Thoracic aorta (tissue), 2 donors: ENCODE data around the gene OBSCN. TPM values are rescaled to one million over a fixed set of nuclear protein-coding genes. Genes with fewer than 3 reads are reported as not detected.

Experiments
- ATAC-seq: fragments of 150-250 bp; one replicate; pipeline ENCODE4 v1.8.0; 2017; ENCODE audit warnings: low read depth; ENCODE audit not compliant: insufficient number of reproducible peaks, low FRiP score
- DNase-seq: peaks from one replicate; pipeline ENCODE4 v3.0.0-alpha.2; 2020; ENCODE audit warnings: low spot score
- H3K27ac ChIP-seq, 2 donors: fragments of 200-600 bp; sonication (generic); 1 replicate in 1 of 2; 2 replicates in 1 of 2; pipeline ENCODE4 v1.5.1; 2016; ENCODE audit warnings: mild to moderate bottlenecking in 2 of 2, moderate library complexity in 2 of 2
- H3K27me3 ChIP-seq: fragments of 200-600 bp; sonication (generic); replicated peaks from 2 replicates; pipeline ENCODE4 v1.6.0; 2016; ENCODE audit warnings: mild to moderate bottlenecking; ENCODE audit not compliant: insufficient read depth
- H3K36me3 ChIP-seq: fragments of 200-600 bp; sonication (generic); one replicate; pipeline ENCODE4 v1.5.1; 2016
- H3K4me1 ChIP-seq, 2 donors: fragments of 200-600 bp; sonication (generic); 1 replicate in 1 of 2; 2 replicates in 1 of 2; pipeline versions ENCODE4 v1.5.1 to v1.6.0; 2016; ENCODE audit warnings: low read depth in 2 of 2, mild to moderate bottlenecking in 1 of 2; ENCODE audit not compliant: control insufficient read depth in 1 of 2
- H3K4me3 ChIP-seq: fragments of 200-600 bp; sonication (generic); 2 replicates; pipeline ENCODE4 v1.5.1; 2016; ENCODE audit warnings: mild to moderate bottlenecking
- H3K9me3 ChIP-seq: fragments of 200-600 bp; sonication (generic); 2 replicates; pipeline ENCODE4 v1.5.1; 2016
- total RNA-seq, 2 donors: library from RNA; depleted of rRNA; stranded (reverse); fragments of >200 nt; gene quantifications; one replicate each; pipeline versions ENCODE4 v1.1.0 to v1.2.3, GENCODE V29; 2016
- TF ChIP-seq, protein P1 (sequence below): fragments of 200-600 bp; sonication (generic); IDR thresholded peaks from one replicate; pipeline ENCODE4 v1.5.1; 2019; ENCODE audit warnings: antibody characterized with exemption

OBSCN gene
- total RNA-seq, 2 donors from 2014 or later = 22.3 to 40.2 TPM

GRCh38 chr1:228315484-228315944 is 107.7 kb downstream of the OBSCN start:
- DNase-seq = no peak
- Histone ChIP-seq H3K36me3 (no peaks in the 10 kb centered on the region), H3K27ac (no peak overlapping the region), H3K27me3 (no peaks in the 10 kb centered on the region), H3K4me1 (no peaks in the 10 kb centered on the region), H3K9me3 (peaks cover 5% of the 10 kb centered on the region), H3K4me3 (no peak overlapping the region)
- TF ChIP-seq, protein P1, sequence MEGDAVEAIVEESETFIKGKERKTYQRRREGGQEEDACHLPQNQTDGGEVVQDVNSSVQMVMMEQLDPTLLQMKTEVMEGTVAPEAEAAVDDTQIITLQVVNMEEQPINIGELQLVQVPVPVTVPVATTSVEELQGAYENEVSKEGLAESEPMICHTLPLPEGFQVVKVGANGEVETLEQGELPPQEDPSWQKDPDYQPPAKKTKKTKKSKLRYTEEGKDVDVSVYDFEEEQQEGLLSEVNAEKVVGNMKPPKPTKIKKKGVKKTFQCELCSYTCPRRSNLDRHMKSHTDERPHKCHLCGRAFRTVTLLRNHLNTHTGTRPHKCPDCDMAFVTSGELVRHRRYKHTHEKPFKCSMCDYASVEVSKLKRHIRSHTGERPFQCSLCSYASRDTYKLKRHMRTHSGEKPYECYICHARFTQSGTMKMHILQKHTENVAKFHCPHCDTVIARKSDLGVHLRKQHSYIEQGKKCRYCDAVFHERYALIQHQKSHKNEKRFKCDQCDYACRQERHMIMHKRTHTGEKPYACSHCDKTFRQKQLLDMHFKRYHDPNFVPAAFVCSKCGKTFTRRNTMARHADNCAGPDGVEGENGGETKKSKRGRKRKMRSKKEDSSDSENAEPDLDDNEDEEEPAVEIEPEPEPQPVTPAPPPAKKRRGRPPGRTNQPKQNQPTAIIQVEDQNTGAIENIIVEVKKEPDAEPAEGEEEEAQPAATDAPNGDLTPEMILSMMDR = no peak
- no peak for ATAC-seq

DNA sequence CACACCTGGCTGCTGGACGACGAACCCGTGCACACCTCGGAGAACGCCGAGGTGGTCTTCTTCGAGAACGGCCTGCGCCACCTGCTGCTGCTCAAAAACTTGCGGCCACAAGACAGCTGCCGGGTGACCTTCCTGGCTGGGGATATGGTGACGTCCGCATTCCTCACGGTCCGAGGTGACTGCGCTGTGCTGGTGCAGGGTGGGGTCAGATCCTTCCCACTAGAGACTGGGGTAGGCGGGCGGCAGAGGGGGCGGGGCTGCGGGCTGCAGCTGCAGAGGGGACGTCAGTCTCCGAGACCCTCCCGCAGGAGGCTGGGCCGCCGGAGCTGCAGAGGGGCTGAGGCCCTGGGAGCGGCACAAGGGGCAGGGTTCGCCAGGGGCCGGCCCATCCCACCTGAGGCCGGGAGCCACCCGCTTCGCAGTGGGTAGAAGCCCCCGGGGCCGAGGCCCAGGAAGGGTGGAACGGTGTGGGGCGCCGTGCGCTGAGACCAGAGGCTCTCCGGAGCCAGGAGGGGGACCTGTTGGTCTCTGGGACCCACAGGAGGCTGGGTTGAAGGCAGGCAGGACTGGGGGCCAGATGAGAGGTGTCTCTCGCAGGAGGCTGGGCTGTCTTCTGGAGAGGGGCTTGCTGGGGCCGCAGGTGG is 108.2 kb downstream of the OBSCN start:
- H3K4me1 ChIP-seq = no peaks in the 10 kb centered on the region
- no peaks in the 10 kb centered on the region for H3K36me3 ChIP-seq
- H3K27ac ChIP-seq = no peak overlapping the region
- TF ChIP-seq, protein P1 = no peak
- ATAC-seq (no peak), DNase-seq (no peak)
- peaks cover 5% of the 10 kb centered on the region for H3K9me3 ChIP-seq
- H3K4me3 ChIP-seq = no peak overlapping the region
- H3K27me3 ChIP-seq = no peaks in the 10 kb centered on the region

- TF ChIP-seq, protein P1 = no peak
Measured at GRCh38 chr1:228316589-228317387, 108.9 kb downstream of the OBSCN start.

DNA sequence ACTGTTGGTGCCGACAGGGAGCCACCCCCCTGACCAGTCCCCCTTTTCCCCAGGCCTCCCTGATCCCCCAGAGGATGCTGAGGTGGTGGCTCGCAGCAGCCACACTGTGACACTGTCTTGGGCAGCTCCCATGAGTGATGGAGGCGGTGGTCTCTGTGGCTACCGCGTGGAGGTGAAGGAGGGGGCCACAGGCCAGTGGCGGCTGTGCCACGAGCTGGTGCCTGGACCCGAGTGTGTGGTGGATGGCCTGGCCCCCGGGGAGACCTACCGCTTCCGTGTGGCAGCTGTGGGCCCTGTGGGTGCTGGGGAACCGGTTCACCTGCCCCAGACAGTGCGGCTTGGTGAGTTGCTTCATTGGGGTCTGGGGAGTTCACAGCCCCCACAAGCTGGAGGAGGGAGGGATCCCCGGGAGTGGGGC is 109.6 kb downstream of the OBSCN start:
- Histone ChIP-seq H3K9me3 (peaks cover 5% of the 10 kb centered on the region), H3K27ac (no peak overlapping the region), H3K36me3 (no peaks in the 10 kb centered on the region), H3K4me1 (no peaks in the 10 kb centered on the region), H3K4me3 (no peak overlapping the region), H3K27me3 (no peaks in the 10 kb centered on the region)
- TF ChIP-seq, protein P1 = no peak
- DNase-seq = no peak
- no peak for ATAC-seq

More at GRCh38 chr1:228316589-228317387, 108.9 kb downstream of the OBSCN start:
- DNase-seq (no peak), ATAC-seq (no peak)
- Histone ChIP-seq H3K27me3 (no peaks in the 10 kb centered on the region), H3K9me3 (peaks cover 5% of the 10 kb centered on the region), H3K4me1 (no peaks in the 10 kb centered on the region), H3K4me3 (no peak overlapping the region), H3K27ac (no peak overlapping the region), H3K36me3 (no peaks in the 10 kb centered on the region)
